ENCODE measurements around the gene SLC25A22. TPM values are rescaled to one million over a fixed set of nuclear protein-coding genes. Genes with fewer than 3 reads are reported as not detected.
A peak's percentile ranks its signal among the peaks of the same experiment; 100 is the strongest.

The SLC25A22 gene
- total RNA-seq, 2 donors from 2014 or later: 10.7 to 16.9 TPM

DNA sequence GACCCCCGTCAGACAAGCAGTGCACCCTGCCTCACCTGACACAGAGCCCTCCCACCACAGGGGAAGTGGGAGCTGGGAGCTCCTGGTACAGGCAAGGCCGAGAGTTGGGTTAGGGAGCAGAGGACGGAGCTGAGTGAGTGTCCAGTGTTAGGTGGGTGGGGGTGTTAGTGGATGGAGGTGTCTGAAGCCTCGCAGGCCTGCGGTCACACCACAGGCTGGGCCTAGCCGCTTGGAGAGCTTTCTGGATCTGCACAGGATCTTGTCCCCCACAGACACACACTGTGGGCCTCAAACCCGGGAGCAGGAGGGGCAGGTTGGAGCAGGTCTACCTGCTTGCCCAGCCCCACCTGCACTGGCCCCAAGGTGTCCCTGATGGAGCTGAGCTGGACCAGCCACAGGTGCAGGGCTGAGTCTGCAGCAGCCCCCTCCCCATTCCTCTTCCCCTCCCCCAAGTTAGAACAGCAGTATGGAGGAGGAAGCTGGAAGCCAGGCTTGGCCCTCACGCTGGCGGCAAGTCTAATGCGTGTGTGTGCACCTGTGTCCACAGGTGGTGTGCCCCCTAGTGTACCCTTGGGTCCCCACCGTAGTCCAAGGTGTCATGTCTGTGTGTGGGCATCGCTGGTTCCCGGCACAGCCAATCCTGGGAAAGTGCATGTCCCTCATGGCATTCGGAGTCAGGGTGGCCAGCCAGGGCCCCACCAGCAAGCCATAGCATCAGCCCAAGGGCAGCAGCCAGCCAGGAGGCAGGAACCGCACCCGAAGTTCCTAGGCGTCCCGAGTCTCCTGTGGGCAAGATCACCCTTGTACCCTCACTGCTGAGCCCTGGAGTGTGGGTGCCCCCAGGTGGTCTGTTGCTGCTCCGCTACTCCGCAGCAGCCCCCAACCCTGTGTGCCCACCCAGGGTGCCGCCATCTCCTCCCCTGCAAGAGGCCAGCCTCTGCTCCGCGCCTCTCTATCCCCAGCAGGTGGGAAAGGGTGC lies 18.8 kb downstream of the SLC25A22 start:
- Histone ChIP-seq H3K4me1 (ENCODE audit: control insufficient read depth in 1 of 2, low read depth in 2 of 2) (peaks cover 15 to 45% of the 10 kb centered on the region in 2 donors), H3K9me3 (no peaks in the 10 kb centered on the region)
- no peak for DNase-seq (ENCODE audit: low spot score)

DNA sequence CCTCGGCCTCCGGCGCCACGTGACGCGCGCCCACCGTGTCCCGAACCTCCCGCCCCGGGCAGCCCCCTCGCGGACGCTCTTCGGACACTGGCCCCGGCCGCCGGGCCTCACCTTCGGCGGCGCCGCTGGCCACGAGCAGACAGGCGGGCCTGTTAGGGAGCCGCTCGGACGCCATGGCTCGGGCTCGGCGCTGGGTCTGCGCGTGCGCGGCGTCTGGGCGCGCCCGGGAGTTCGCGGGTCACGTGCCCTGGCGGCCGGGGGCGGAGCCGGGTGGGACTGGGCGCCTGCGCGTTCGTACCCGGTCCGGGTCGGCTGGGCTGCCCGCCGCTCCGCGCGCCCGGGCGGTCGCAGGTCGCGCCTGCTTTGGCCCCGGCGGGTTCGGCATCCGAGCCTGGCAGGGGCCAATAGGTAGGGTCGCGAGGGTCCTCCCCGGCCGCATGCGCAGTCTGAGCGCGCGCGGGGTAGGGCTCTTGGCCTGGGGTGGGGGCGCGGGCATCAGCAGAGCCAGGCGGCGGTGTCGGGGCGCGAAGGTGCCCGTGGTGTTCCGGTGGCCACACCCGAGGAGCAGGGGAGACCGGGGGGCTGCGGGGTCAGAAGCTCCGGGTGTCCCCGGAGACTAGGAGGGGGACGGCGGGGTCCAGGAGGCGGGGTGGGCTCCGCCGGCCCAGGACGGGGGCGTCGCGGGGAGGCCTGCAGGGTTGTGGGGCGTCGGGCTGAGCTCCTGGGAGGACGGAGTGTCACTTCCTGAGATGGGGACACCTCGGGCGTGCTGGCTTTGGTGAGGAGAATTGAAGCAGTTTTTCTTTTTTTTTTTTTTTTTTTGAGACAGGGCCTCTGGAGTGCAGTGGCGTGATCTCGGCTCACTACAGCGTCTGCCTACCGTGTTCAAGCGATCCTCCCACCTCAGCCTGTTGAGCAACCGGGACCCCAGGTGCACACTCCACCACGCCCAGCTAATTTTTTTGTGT lies 20.5 kb downstream of the SLC25A22 start, which contains the start of gene GATD1:
Gene GATD1 (minus strand): TSS at position 200 of the 968 bp plus-strand sequence. CDS start 25 bp downstream, at position 175.
- ATAC-seq (ENCODE audit: insufficient number of reproducible peaks, low FRiP score, low read depth): peak; percentile 73
- H3K4me3 ChIP-seq: peak within 1 kb of the TSS; percentile 89
- H3K27ac ChIP-seq: peak within 1 kb of the TSS; percentile 58 to 60
- H3K27me3 ChIP-seq (replicated peaks; ENCODE audit: insufficient read depth): no peaks in the 10 kb centered on the region
- peaks cover 15 to 35% of the 10 kb centered on the region in 2 donors for H3K4me1 ChIP-seq (ENCODE audit: control insufficient read depth in 1 of 2, low read depth in 2 of 2)
- peaks cover 5% of the 10 kb centered on the region for H3K36me3 ChIP-seq
- TF ChIP-seq, protein P1, sequence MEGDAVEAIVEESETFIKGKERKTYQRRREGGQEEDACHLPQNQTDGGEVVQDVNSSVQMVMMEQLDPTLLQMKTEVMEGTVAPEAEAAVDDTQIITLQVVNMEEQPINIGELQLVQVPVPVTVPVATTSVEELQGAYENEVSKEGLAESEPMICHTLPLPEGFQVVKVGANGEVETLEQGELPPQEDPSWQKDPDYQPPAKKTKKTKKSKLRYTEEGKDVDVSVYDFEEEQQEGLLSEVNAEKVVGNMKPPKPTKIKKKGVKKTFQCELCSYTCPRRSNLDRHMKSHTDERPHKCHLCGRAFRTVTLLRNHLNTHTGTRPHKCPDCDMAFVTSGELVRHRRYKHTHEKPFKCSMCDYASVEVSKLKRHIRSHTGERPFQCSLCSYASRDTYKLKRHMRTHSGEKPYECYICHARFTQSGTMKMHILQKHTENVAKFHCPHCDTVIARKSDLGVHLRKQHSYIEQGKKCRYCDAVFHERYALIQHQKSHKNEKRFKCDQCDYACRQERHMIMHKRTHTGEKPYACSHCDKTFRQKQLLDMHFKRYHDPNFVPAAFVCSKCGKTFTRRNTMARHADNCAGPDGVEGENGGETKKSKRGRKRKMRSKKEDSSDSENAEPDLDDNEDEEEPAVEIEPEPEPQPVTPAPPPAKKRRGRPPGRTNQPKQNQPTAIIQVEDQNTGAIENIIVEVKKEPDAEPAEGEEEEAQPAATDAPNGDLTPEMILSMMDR (IDR thresholded peaks at IDR 0.05): no peak
- no peak for DNase-seq (ENCODE audit: low spot score)
- no peaks in the 10 kb centered on the region for H3K9me3 ChIP-seq

More for the DNA sequence above, 18.8 kb downstream of the SLC25A22 start:
- ATAC-seq (ENCODE audit: insufficient number of reproducible peaks, low FRiP score, low read depth): no peak
- TF ChIP-seq, protein P1 (IDR thresholded peaks at IDR 0.05): no peak
- H3K36me3 ChIP-seq: no peaks in the 10 kb centered on the region
- H3K4me3 ChIP-seq: no peak overlapping the region
- no peaks in the 10 kb centered on the region for H3K27me3 ChIP-seq (replicated peaks; ENCODE audit: insufficient read depth)
- H3K27ac ChIP-seq: no peak overlapping the region

DNA sequence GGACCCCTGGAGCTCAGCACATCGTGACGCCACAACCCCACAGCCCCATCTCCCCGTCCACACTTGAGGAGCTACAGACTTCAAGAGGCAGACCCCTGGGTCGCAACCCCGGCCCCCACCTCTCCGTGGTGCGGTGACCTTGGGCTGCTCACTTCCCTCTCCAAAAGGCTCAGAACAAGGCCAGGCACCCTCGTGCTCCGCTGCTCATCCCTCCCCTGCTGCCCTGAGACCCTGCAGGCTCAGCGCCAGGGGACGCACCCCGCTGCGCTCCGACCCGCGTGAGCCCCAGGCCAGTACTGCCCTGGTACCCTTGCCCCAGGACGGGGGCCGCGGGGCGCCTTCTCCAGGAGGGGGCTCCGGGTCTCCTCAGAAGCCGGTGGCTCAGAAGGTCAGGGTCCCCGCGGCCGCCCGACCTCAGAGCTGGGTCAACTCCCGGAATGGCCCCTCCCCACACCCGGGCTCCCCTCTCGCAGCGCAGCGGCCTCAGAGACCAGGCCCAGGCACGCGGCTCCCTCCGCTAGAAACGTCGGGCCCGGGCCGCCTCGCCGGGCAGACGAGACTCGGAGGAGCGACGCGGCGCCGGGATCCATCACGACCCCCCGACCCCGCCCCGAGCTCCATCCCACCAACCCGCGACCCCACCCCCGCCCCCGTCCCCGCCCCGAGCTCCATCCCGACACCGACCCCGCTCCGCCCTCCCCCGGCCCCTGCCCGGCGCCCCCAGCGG lies 21.4 kb downstream of the SLC25A22 start:
- H3K9me3 ChIP-seq: no peaks in the 10 kb centered on the region
- H3K4me3 ChIP-seq: peak overlapping the region; percentile 89
- TF ChIP-seq, protein P1 (IDR thresholded peaks at IDR 0.05): no peak
- H3K27ac ChIP-seq: peak overlapping the region; percentile 58 to 60
- no peaks in the 10 kb centered on the region for H3K27me3 ChIP-seq (replicated peaks; ENCODE audit: insufficient read depth)
- DNase-seq (ENCODE audit: low spot score): no peak
- no peak for ATAC-seq (ENCODE audit: insufficient number of reproducible peaks, low FRiP score, low read depth)
- peaks cover 5% of the 10 kb centered on the region for H3K36me3 ChIP-seq
- H3K4me1 ChIP-seq (ENCODE audit: control insufficient read depth in 1 of 2, low read depth in 2 of 2): peaks cover 15 to 34% of the 10 kb centered on the region in 2 donors

DNA sequence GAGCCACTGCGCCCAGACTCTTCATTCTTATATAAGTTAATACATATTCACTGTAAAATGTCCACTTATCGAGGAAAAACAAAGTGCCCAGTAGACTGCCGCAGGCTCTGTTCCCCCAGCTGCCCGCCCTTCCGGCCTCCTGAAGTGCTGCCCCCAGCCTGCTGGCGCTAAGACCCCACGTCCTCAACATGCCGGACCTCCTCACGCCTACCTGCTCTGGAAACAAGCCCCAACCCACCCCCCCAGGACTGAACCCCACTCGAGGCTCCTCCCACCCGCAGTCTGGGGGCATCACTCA lies 21.9 kb downstream of the SLC25A22 start:
- Histone ChIP-seq H3K27me3 (replicated peaks; ENCODE audit: insufficient read depth) (no peaks in the 10 kb centered on the region), H3K4me3 (peak overlapping the region; percentile 89), H3K36me3 (peaks cover 6% of the 10 kb centered on the region), H3K9me3 (no peaks in the 10 kb centered on the region), H3K27ac (no peak overlapping the region), H3K4me1 (ENCODE audit: control insufficient read depth in 1 of 2, low read depth in 2 of 2) (peaks cover 15 to 34% of the 10 kb centered on the region in 2 donors)
- DNase-seq (ENCODE audit: low spot score) (no peak), ATAC-seq (ENCODE audit: insufficient number of reproducible peaks, low FRiP score, low read depth) (no peak)
- TF ChIP-seq, protein P1 (IDR thresholded peaks at IDR 0.05): no peak

All from thoracic aorta (tissue), 2 donors.